H1 (cell line): ENCODE measurements around the gene ZMYM4. TPM values are rescaled to one million over a fixed set of nuclear protein-coding genes. Genes with fewer than 3 reads are reported as not detected.

Source experiments
- CTCF ChIA-PET: fragments of 300-600 bp; sonication (Branson Sonifier 250); formaldehyde crosslinking; loops from one replicate; lab custom pipeline; 2021; ENCODE audit not compliant: partially characterized antibody; lab: Charles Lee
- POLR2A ChIA-PET: fragments of 300-600 bp; sonication (Branson Sonifier 250); formaldehyde crosslinking; loops from one replicate; lab custom pipeline; 2021; ENCODE audit warnings: inconsistent platforms; ENCODE audit not compliant: partially characterized antibody; lab: Charles Lee
- DNase-seq, 2 experiments: peaks; one replicate each; pipeline versions ENCODE4 v3.0.0 to v3.0.0-alpha.2; 2010 to 2022; ENCODE audit warnings: low spot score in 2 of 2, low read depth in 1 of 2, mixed read lengths in 1 of 2
- FAIRE-seq: peaks from 2 replicates; lab custom pipeline; 2011; peaks lifted over from hg19 to GRCh38; lab: Jason Lieb, UNC
- H2AFZ ChIP-seq: 2 replicates; pipeline ENCODE4 v1.8.1; 2012; ENCODE audit warnings: low read length, inconsistent platforms
- H2AK5ac ChIP-seq: 2 replicates; pipeline ENCODE4 v1.6.1; 2013; ENCODE audit warnings: low read depth, low read length
- H2BK120ac ChIP-seq: replicated peaks from 2 replicates; pipeline ENCODE3; 2013; ENCODE audit warnings: low read depth, low read length, inconsistent platforms
- H2BK12ac ChIP-seq: 2 replicates; pipeline ENCODE4 v1.6.1; 2013; ENCODE audit warnings: low read depth, low read length
- H2BK15ac ChIP-seq: 2 replicates; pipeline ENCODE4 v1.6.1; 2013; ENCODE audit warnings: low read length
- H2BK20ac ChIP-seq: 2 replicates; pipeline ENCODE4 v1.6.1; 2013; ENCODE audit warnings: low read length
- H2BK5ac ChIP-seq: 2 replicates; pipeline ENCODE4 v1.6.1; 2013; ENCODE audit warnings: low read depth, low read length
- H3K14ac ChIP-seq: 2 replicates; pipeline ENCODE4 v1.6.1; 2013; ENCODE audit warnings: inconsistent platforms; ENCODE audit not compliant: insufficient read length
- H3K18ac ChIP-seq: 2 replicates; pipeline ENCODE4 v1.6.1; 2013; ENCODE audit warnings: low read length; ENCODE audit errors: extremely low read depth
- H3K23ac ChIP-seq: 2 replicates; pipeline ENCODE4 v1.6.1; 2013; ENCODE audit warnings: inconsistent platforms; ENCODE audit not compliant: insufficient read length
- H3K23me2 ChIP-seq: 2 replicates; pipeline ENCODE4 v1.6.1; 2013; ENCODE audit warnings: low read depth, low read length
- H3K27ac ChIP-seq: 2 replicates; pipeline ENCODE4 v1.6.1; 2011; ENCODE audit warnings: low read depth, low read length, inconsistent platforms
- H3K27me3 ChIP-seq, 4 experiments: replicated peaks in 1 of 4; 1 replicate in 1 of 4; 2 replicates in 3 of 4; pipeline versions ENCODE4 v1.6.1 to v1.8.1; 2011 to 2013; ENCODE audit warnings: low read length in 3 of 4, mild to moderate bottlenecking in 3 of 4, inconsistent platforms in 2 of 4, mixed read lengths in 2 of 4, moderate library complexity in 1 of 4; ENCODE audit not compliant: control insufficient read depth in 3 of 4, insufficient read depth in 3 of 4; ENCODE audit errors: extremely low read depth in 1 of 4
- H3K36me3 ChIP-seq, 4 experiments: 2 replicates each; pipeline versions ENCODE4 v1.6.1 to v1.8.1; 2011 to 2013; ENCODE audit warnings: mild to moderate bottlenecking in 4 of 4, low read length in 3 of 4, moderate library complexity in 2 of 4, control low read depth in 1 of 4, inconsistent platforms in 1 of 4; ENCODE audit not compliant: insufficient read depth in 4 of 4, control insufficient read depth in 2 of 4
- H3K4ac ChIP-seq: replicated peaks from 2 replicates; pipeline ENCODE3; 2013; ENCODE audit warnings: low read length, low read depth, mixed read lengths, inconsistent platforms; ENCODE audit not compliant: insufficient read length
- H3K4me1 ChIP-seq, 4 experiments: replicated peaks in 1 of 4; 1 replicate in 1 of 4; 2 replicates in 3 of 4; pipeline versions ENCODE4 v1.6.1 to v1.8.1; 2011 to 2013; ENCODE audit warnings: low read length in 3 of 4, inconsistent platforms in 2 of 4, mixed read lengths in 1 of 4; ENCODE audit not compliant: insufficient read depth in 4 of 4, control insufficient read depth in 3 of 4
- H3K4me2 ChIP-seq, 2 experiments: 2 replicates each; pipeline versions ENCODE4 v1.6.1 to v1.8.1; 2011 to 2013; ENCODE audit warnings: low read depth in 2 of 2, low read length in 2 of 2, control low read depth in 1 of 2, inconsistent platforms in 1 of 2, mild to moderate bottlenecking in 1 of 2; ENCODE audit not compliant: insufficient read depth in 1 of 2
- H3K4me3 ChIP-seq, 4 experiments: fragments of 200-600, 300-600 bp in 1 of 4; sonication (generic), shearing (Covaris generic), sonication (Bioruptor Twin) in 1 of 4; 2 replicates each; pipeline versions ENCODE4 v1.5.1 to v1.8.1; 2011 to 2016; ENCODE audit warnings: low read length in 4 of 4, low read depth in 3 of 4, control low read depth in 2 of 4, inconsistent platforms in 2 of 4, mild to moderate bottlenecking in 2 of 4, mixed read lengths in 1 of 4, moderate library complexity in 1 of 4; ENCODE audit not compliant: insufficient read depth in 2 of 4; ENCODE audit errors: extremely low read depth in 1 of 4
- H3K56ac ChIP-seq: replicated peaks from 2 replicates; pipeline ENCODE3; 2013; ENCODE audit warnings: low read depth, mild to moderate bottlenecking, mixed read lengths, low read length, inconsistent platforms; ENCODE audit not compliant: insufficient read length
- H3K79me1 ChIP-seq: 2 replicates; pipeline ENCODE4 v1.6.1; 2013; ENCODE audit warnings: low read depth, low read length, control low read depth
- H3K79me2 ChIP-seq, 2 experiments: 2 replicates each; pipeline versions ENCODE4 v1.6.1 to v1.8.1; 2012 to 2013; ENCODE audit warnings: low read length in 2 of 2, mild to moderate bottlenecking in 2 of 2, inconsistent platforms in 1 of 2; ENCODE audit not compliant: insufficient read depth in 2 of 2, control insufficient read depth in 1 of 2
- H3K9ac ChIP-seq, 4 experiments: replicated peaks in 1 of 4; 1 replicate in 1 of 4; 2 replicates in 3 of 4; pipeline versions ENCODE4 v1.6.1 to v1.8.1; 2011 to 2013; ENCODE audit warnings: low read depth in 3 of 4, low read length in 3 of 4, control low read depth in 2 of 4, mild to moderate bottlenecking in 2 of 4, moderate library complexity in 2 of 4, inconsistent platforms in 1 of 4; ENCODE audit errors: extremely low read depth in 1 of 4
- H3K9me3 ChIP-seq, 2 experiments: 2 replicates each; pipeline versions ENCODE4 v1.6.1 to v1.8.1; 2012 to 2013; ENCODE audit warnings: mild to moderate bottlenecking in 2 of 2, moderate library complexity in 2 of 2, control low read depth in 1 of 2, inconsistent platforms in 1 of 2, low read depth in 1 of 2, low read length in 1 of 2, mixed read lengths in 1 of 2; ENCODE audit not compliant: insufficient read depth in 2 of 2
- H4K20me1 ChIP-seq, 2 experiments: replicated peaks in 1 of 2; 2 replicates each; pipeline versions ENCODE3 to v1.8.1; 2011 to 2013; ENCODE audit warnings: inconsistent platforms in 2 of 2, low read length in 2 of 2, mild to moderate bottlenecking in 1 of 2; ENCODE audit not compliant: insufficient read depth in 2 of 2, control insufficient read depth in 1 of 2
- H4K5ac ChIP-seq: 2 replicates; pipeline ENCODE4 v1.6.1; 2013; ENCODE audit warnings: low read length, low read depth, mixed read lengths, inconsistent platforms; ENCODE audit not compliant: insufficient read length
- H4K8ac ChIP-seq: 2 replicates; pipeline ENCODE4 v1.8.0; 2013; ENCODE audit warnings: mild to moderate bottlenecking, moderate library complexity, low read length, inconsistent platforms; ENCODE audit not compliant: insufficient read depth; ENCODE audit errors: extremely low read depth
- H4K91ac ChIP-seq: replicated peaks from 2 replicates; pipeline ENCODE3; 2013; ENCODE audit warnings: low read length, mixed read lengths, inconsistent platforms; ENCODE audit not compliant: insufficient read length
- BCL11A ChIP-seq, 2 experiments: IDR thresholded peaks; one replicate each; pipeline ENCODE4 v1.6.1; 2011; ENCODE audit warnings: low read depth in 2 of 2, low read length in 2 of 2, mild to moderate bottlenecking in 2 of 2
- CTBP2 ChIP-seq: IDR thresholded peaks from 2 replicates; pipeline ENCODE4 v1.7.0; 2011; ENCODE audit warnings: borderline replicate concordance, mild to moderate bottlenecking, moderate library complexity, mixed read lengths, low read length; ENCODE audit not compliant: insufficient read depth, insufficient read length
- GTF2F1 ChIP-seq: IDR thresholded peaks from 2 replicates; pipeline ENCODE4 v1.6.1; 2012; ENCODE audit warnings: low read depth, low read length, improper control_type of control experiment, borderline replicate concordance
- HDAC2 ChIP-seq, 2 experiments: fragments of 300-600 bp in 1 of 2; sonication (generic) in 1 of 2; IDR thresholded peaks; 2 replicates each; pipeline ENCODE4 v1.6.1; 2011 to 2012; ENCODE audit warnings: low read depth in 2 of 2, low read length in 2 of 2, mild to moderate bottlenecking in 2 of 2, moderate library complexity in 2 of 2, borderline replicate concordance in 1 of 2, inconsistent platforms in 1 of 2
- SP4 ChIP-seq: IDR thresholded peaks from 2 replicates; pipeline ENCODE4 v1.6.1; 2012; ENCODE audit warnings: low read length, inconsistent platforms
- TEAD4 ChIP-seq: IDR thresholded peaks from 2 replicates; pipeline ENCODE4 v1.6.1; 2012; ENCODE audit warnings: low read depth, low read length, inconsistent platforms, mixed read lengths
- WGBS, 2 experiments: shearing (Covaris generic) in 1 of 2; methylation state at CpG; one replicate each; pipeline versions ENCODE4 v1.1.6 to v1.1.7; 2013 to 2015; ENCODE audit warnings: low lambda C conversion rate in 2 of 2, mixed read lengths in 2 of 2, inconsistent platforms in 1 of 2, low coverage in 1 of 2, missing lambda C conversion rate in 1 of 2; ENCODE audit not compliant: insufficient replicate concordance in 2 of 2, insufficient coverage in 1 of 2, insufficient read length in 1 of 2; ENCODE audit errors: extremely low coverage in 1 of 2, missing lambda C conversion rate in 1 of 2; 5-methylcytosine and 5-hydroxymethylcytosine counted together
- polyA plus RNA-seq, 7 experiments: library from polyadenylated mRNA; depleted of rRNA in 3 of 7; stranded (reverse) in 5 of 7; unstranded in 2 of 7; fragments of >200 nt in 5 of 7; fragments of 200-250 nt in 2 of 7; gene quantifications; 1 replicate in 5 of 7; 2 replicates in 1 of 7; 4 replicates in 1 of 7; pipeline versions ENCODE4 v1.2.1 to v1.2.3, GENCODE V29; 2011 to 2013; ENCODE audit warnings: missing spikeins in 2 of 7, mixed read lengths in 2 of 7
- total RNA-seq: library from RNA; stranded (reverse); fragmentation: NEBNext Ultra II Directional; extraction: Animal tissue kit (Norgen Biotek cat#: 25700); gene quantifications from 2 replicates; pipeline ENCODE4 v1.2.1, GENCODE V29; 2021

Gene ZMYM4
- total and polyA plus RNA-seq, 2 of the 8 experiments (the other 6 are each of a cell fraction or from before 2014, with no cell fraction given), result 16.7 to 81.3 TPM

- ChIA-PET CTCF (no interaction called here), POLR2A (no interaction called here)
- peaks cover 0 to 2% of the 10 kb centered on the region in 2 experiments for H4K20me1 ChIP-seq
- H3K9ac ChIP-seq, result no peak overlapping the region
- H3K4ac ChIP-seq, result no peak overlapping the region
- FAIRE-seq (no peak), DNase-seq (no peak)
- H3K4me1 ChIP-seq, result no peaks in the 10 kb centered on the region
- H3K23ac ChIP-seq, result no peak overlapping the region
- H3K18ac ChIP-seq, result no peak overlapping the region
- H3K56ac ChIP-seq, result no peak overlapping the region
- H3K79me1 ChIP-seq, result no peaks in the 10 kb centered on the region
- H2BK12ac ChIP-seq, result no peak overlapping the region
- H2AK5ac ChIP-seq, result no peak overlapping the region
- H3K4me3 ChIP-seq, result no peak overlapping the region
- no peak overlapping the region for H4K5ac ChIP-seq
- H3K36me3 ChIP-seq, result no peaks in the 10 kb centered on the region; a peak in 1 of 8 replicates
- peaks cover 0 to 41% of the 10 kb centered on the region in 2 experiments; a peak in 2 of 4 replicates for H3K79me2 ChIP-seq
- no peak overlapping the region for H3K4me2 ChIP-seq
- no peak overlapping the region for H2AFZ ChIP-seq
- no peaks in the 10 kb centered on the region for H3K27me3 ChIP-seq
- no peak for TF ChIP-seq GTF2F1
- TF ChIP-seq SP4, result no peak
- no peak for TF ChIP-seq CTBP2
- no peak for TF ChIP-seq TEAD4
- TF ChIP-seq BCL11A (IDR thresholded peaks at IDR 0.05; ENCODE audit: low read depth in 2 of 2, low read length in 2 of 2), result no peak
- TF ChIP-seq HDAC2 (IDR thresholded peaks at IDR 0.05; ENCODE audit: borderline replicate concordance in 1 of 2, low read depth in 2 of 2, low read length in 2 of 2), result no peak
- no peak overlapping the region for H3K14ac ChIP-seq
- no peaks in the 10 kb centered on the region for H3K9me3 ChIP-seq
- WGBS, 2 experiments, result 91% methylated on average over 6 of the region's 6 CpGs; no CpG with 5 or more reads in 1 of the 2 experiments
- no peak overlapping the region for H2BK15ac ChIP-seq
- H4K8ac ChIP-seq, result no peak overlapping the region
- no peak overlapping the region for H3K27ac ChIP-seq
- no peak overlapping the region for H2BK120ac ChIP-seq
- H2BK20ac ChIP-seq, result no peak overlapping the region
- H4K91ac ChIP-seq, result no peak overlapping the region
- no peaks in the 10 kb centered on the region for H3K23me2 ChIP-seq
- no peak overlapping the region for H2BK5ac ChIP-seq
Observed at GRCh38 chr1:35350872-35351271, 82.4 kb downstream of the ZMYM4 start.
